ENCODE data around the gene GRK5. TPM values are rescaled to one million over a fixed set of nuclear protein-coding genes. Genes with fewer than 3 reads are reported as not detected.

GRK5 gene
- total RNA-seq, 6 experiments from 2014 or later = 9.7 to 16.8 (median 15.9) TPM

DNA sequence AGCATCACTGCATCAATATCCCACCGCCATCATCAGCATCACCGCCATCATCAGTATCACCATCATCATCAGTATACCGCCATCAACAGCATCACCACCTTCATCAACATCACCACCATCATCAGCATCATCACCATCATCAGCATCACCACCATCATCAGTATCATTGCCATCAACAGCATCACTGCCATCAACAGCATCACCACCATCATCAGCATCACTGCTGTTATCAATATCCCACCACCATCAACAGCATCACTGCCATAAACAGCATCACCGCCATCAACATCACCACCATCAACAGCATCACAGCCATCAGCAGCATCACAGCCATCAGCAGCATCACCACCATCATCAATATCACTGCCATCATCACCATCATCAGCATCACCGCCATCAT lies 219.3 kb downstream of the GRK5 start:
- Mint-ChIP-seq H3K27ac (no peak overlapping the region), H3K4me1 (ENCODE audit: low read depth) (peaks cover 5% of the 10 kb centered on the region), H3K27me3 (ENCODE audit: insufficient read depth) (peaks cover 2% of the 10 kb centered on the region), H3K9me3 (no peaks in the 10 kb centered on the region), H3K36me3 (ENCODE audit: low read depth) (no peaks in the 10 kb centered on the region), H3K4me3 (no peak overlapping the region)
- TF ChIP-seq, protein P1, sequence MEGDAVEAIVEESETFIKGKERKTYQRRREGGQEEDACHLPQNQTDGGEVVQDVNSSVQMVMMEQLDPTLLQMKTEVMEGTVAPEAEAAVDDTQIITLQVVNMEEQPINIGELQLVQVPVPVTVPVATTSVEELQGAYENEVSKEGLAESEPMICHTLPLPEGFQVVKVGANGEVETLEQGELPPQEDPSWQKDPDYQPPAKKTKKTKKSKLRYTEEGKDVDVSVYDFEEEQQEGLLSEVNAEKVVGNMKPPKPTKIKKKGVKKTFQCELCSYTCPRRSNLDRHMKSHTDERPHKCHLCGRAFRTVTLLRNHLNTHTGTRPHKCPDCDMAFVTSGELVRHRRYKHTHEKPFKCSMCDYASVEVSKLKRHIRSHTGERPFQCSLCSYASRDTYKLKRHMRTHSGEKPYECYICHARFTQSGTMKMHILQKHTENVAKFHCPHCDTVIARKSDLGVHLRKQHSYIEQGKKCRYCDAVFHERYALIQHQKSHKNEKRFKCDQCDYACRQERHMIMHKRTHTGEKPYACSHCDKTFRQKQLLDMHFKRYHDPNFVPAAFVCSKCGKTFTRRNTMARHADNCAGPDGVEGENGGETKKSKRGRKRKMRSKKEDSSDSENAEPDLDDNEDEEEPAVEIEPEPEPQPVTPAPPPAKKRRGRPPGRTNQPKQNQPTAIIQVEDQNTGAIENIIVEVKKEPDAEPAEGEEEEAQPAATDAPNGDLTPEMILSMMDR (IDR thresholded peaks at IDR 0.05) = no peak
- no peak for DNase-seq

DNA sequence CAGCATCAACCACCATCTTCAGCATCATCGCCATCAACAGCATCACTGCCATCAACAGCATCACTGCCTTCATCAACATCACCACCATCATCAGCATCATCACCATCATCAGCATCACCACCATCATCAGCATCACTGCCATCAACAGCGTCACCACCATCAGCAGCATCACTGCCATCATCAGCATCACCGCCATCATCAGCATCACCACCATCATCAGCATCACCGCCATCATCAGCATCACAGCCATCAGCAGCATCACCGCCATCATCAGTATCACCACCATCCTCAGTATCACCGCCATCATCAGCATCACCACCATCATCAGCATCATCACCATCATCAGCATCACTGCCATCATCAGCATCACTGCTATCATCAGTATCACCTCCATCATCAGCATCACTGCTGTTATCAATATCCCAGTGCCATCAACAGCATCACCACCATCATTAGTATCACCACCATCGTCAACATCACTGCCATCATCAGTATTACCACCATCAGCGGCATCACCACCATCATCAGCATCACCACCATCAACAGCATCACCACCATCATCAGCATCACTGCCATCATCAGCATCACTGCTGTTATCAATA lies 220.0 kb downstream of the GRK5 start:
- H3K27me3 Mint-ChIP-seq (ENCODE audit: insufficient read depth) = peaks cover 2% of the 10 kb centered on the region
- H3K27ac Mint-ChIP-seq = no peak overlapping the region
- TF ChIP-seq, protein P1 (IDR thresholded peaks at IDR 0.05) = no peak
- no peak for DNase-seq
- no peaks in the 10 kb centered on the region for H3K9me3 Mint-ChIP-seq
- no peaks in the 10 kb centered on the region for H3K4me1 Mint-ChIP-seq (ENCODE audit: low read depth)
- no peak overlapping the region for H3K4me3 Mint-ChIP-seq
- peaks cover 2% of the 10 kb centered on the region; the same call in 1 of the 2 replicates for H3K36me3 Mint-ChIP-seq (ENCODE audit: low read depth)

DNA sequence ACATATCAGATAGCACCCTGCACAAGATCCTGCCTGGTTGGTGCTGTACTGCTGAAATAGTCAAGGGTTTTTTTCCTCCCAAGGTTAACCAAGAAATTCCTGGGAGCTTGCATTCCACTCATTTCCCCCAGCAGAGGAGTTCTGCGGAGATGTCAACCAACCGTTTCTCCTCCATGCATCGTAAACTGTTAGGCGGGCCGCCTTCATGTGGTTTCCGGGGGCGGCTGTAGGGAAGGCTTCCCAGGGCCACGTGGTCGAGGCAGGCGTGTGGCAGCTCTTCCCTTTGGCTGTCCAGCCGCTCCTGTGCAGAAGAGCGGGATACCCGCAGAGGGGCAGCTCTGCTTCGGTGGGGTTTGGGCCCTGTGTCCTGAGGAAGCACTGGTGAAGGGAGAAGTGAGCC lies 221.4 kb downstream of the GRK5 start:
- H3K4me1 Mint-ChIP-seq (ENCODE audit: low read depth) = no peaks in the 10 kb centered on the region
- H3K36me3 Mint-ChIP-seq (ENCODE audit: low read depth) = peaks cover 11% of the 10 kb centered on the region
- H3K27ac Mint-ChIP-seq = no peak overlapping the region
- H3K27me3 Mint-ChIP-seq (ENCODE audit: insufficient read depth) = no peaks in the 10 kb centered on the region; the same call in 1 of the 2 replicates
- H3K4me3 Mint-ChIP-seq = no peak overlapping the region
- DNase-seq = no peak
- no peaks in the 10 kb centered on the region for H3K9me3 Mint-ChIP-seq
- TF ChIP-seq, protein P1 (IDR thresholded peaks at IDR 0.05) = no peak

DNA sequence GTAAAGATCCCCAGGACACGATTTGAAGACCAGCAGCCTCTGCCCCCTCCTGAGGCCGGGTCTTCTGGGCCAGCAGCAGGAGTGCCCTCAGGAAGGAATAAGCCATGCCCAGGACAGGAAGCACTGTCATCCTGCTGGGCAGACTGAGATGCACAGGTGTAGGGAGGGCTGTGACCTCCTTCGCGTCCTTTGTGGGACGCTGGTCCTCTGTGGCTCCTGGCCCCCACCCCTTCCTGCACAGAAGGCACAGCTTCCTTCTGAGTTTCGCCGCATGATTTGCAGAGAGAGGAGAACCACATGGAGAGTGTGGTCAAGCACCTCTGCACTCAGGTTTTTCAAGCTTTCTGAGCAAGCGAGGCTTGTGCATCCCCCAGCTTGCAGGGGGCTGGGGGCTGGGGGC lies 222.4 kb downstream of the GRK5 start:
- DNase-seq = no peak
- no peaks in the 10 kb centered on the region; the same call in 1 of the 2 replicates for H3K27me3 Mint-ChIP-seq (ENCODE audit: insufficient read depth)
- no peaks in the 10 kb centered on the region for H3K9me3 Mint-ChIP-seq
- H3K4me1 Mint-ChIP-seq (ENCODE audit: low read depth) = no peaks in the 10 kb centered on the region
- no peak overlapping the region for H3K4me3 Mint-ChIP-seq
- no peak overlapping the region for H3K27ac Mint-ChIP-seq
- peaks cover 21% of the 10 kb centered on the region for H3K36me3 Mint-ChIP-seq (ENCODE audit: low read depth)
- TF ChIP-seq, protein P1 (IDR thresholded peaks at IDR 0.05) = no peak

DNA sequence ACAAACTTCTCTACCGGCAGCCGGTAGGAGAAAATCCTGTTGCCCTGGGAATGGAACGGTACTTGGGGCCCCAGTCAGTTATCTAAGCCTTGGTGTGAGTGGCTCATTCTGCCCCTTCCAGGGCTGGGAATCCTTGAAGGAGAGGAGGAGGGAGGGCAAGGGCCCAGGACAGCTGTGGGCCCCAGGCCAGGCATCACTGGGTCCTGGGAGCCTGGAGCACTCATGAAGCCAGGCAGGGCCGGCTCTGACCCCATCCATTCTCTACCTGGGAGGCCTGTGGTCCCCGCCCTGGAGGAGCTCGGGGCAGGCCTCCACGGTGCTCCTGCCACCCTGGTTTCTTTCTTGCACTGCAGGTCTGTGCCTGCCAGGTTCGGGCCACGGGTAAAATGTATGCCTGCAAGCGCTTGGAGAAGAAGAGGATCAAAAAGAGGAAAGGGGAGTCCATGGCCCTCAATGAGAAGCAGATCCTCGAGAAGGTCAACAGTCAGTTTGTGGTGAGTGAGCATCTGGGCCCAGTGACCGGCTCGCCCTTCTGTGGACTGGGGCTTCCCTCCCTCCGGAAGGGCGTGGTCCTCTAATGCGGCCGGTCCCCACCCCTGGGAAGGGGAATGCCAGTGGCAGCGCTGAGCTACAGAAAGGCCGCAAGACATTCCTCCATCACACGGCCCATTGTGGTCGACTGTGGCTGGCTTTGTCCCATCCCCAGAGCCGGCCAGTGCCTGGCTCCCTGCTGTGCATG lies 223.8 kb downstream of the GRK5 start:
- DNase-seq = no peak
- Mint-ChIP-seq H3K36me3 (ENCODE audit: low read depth) (peaks cover 33% of the 10 kb centered on the region), H3K4me1 (ENCODE audit: low read depth) (no peaks in the 10 kb centered on the region), H3K27me3 (ENCODE audit: insufficient read depth) (no peaks in the 10 kb centered on the region; the same call in 1 of the 2 replicates), H3K27ac (no peak overlapping the region), H3K9me3 (peaks cover 7% of the 10 kb centered on the region), H3K4me3 (no peak overlapping the region)
- TF ChIP-seq, protein P1 (IDR thresholded peaks at IDR 0.05) = no peak
